Stimulated activated CD4-positive, alpha-beta T cell treated with anti-CD3 and anti-CD28 coated beads, Interleukin-1b, Interleukin-23, amount 100 ng/mL, for 48 hours (primary cell): ENCODE data around the gene CTTNBP2.
"Not testable (repeated sequence)": the region's sequence is repeated elsewhere in the genome, so short reads cannot be mapped to it uniquely, and the experiment has no call there.

Source experiments
- DNase-seq: peaks from one replicate; pipeline ENCODE4 v3.0.0-alpha.2; 2020

The CTTNBP2 gene

GRCh38 chr7:117728890-117729624, 144.2 kb downstream of the CTTNBP2 start:
- DNase-seq = no peak

- no peak for DNase-seq
These were observed 148.3 kb downstream of the CTTNBP2 start for GRCh38 chr7:117724898-117725297.

- DNase-seq = no peak
These were observed 153.9 kb downstream of the CTTNBP2 start for GRCh38 chr7:117719377-117719776.

GRCh38 chr7:117718116-117718835, 155.0 kb downstream of the CTTNBP2 start:
- no peak for DNase-seq

- no peak for DNase-seq
These were observed 155.9 kb downstream of the CTTNBP2 start for GRCh38 chr7:117717357-117717756.

- DNase-seq = no peak
These were observed 156.4 kb downstream of the CTTNBP2 start for GRCh38 chr7:117716707-117717299.

- DNase-seq = no peak
These were observed 157.3 kb downstream of the CTTNBP2 start for GRCh38 chr7:117715784-117716445.

- DNase-seq = no peak
These were observed 161.7 kb downstream of the CTTNBP2 start for GRCh38 chr7:117711556-117711955.

GRCh38 chr7:117708173-117708572, 165.1 kb downstream of the CTTNBP2 start:
- not testable (repeated sequence) for DNase-seq

GRCh38 chr7:117707080-117707479, 166.2 kb downstream of the CTTNBP2 start:
- no peak for DNase-seq

- DNase-seq = no peak
These were observed 167.0 kb downstream of the CTTNBP2 start for GRCh38 chr7:117706210-117706609.

GRCh38 chr7:117705630-117706029, 167.6 kb downstream of the CTTNBP2 start:
- no peak for DNase-seq

- DNase-seq = no peak
These were observed 169.2 kb downstream of the CTTNBP2 start for GRCh38 chr7:117704063-117704462.

GRCh38 chr7:117698018-117698417, 175.2 kb downstream of the CTTNBP2 start:
- DNase-seq = no peak

GRCh38 chr7:117692338-117692737, 180.9 kb downstream of the CTTNBP2 start:
- no peak for DNase-seq

GRCh38 chr7:117690147-117690546, 183.1 kb downstream of the CTTNBP2 start:
- DNase-seq = no peak

- no peak for DNase-seq
These were observed 183.8 kb downstream of the CTTNBP2 start for GRCh38 chr7:117689406-117689805.

GRCh38 chr7:117688126-117688525, 185.1 kb downstream of the CTTNBP2 start:
- no peak for DNase-seq

GRCh38 chr7:117686311-117686935, 186.8 kb downstream of the CTTNBP2 start:
- no peak for DNase-seq

GRCh38 chr7:117685795-117686194, 187.4 kb downstream of the CTTNBP2 start:
- DNase-seq = no peak

- no peak for DNase-seq
These were observed 189.6 kb downstream of the CTTNBP2 start for GRCh38 chr7:117683430-117684175.

GRCh38 chr7:117682681-117683385, 190.4 kb downstream of the CTTNBP2 start:
- no peak for DNase-seq
